HG02884 (cell line): Measurements from ENCODE around the gene IFI27L1.

Experiments used
- ATAC-seq: cut with Tn5 transposase; IDR thresholded peaks from one replicate; pipeline ENCODE4 v1.9.1; 2021; ENCODE audit warnings: mild to moderate bottlenecking, moderate library complexity; ENCODE audit not compliant: unreplicated experiment

Gene IFI27L1

GRCh38 chr14:94080621-94081385 lies at the start of gene IFI27L1, which contains the start of gene DDX24:
IFI27L1 (plus strand) TSS chr14:94081310; CDS start chr14:94096938, 15,628 bp downstream.
DDX24 (minus strand) TSS chr14:94081202; CDS start chr14:94079742, 1,460 bp downstream.
- peak; percentile 96 for ATAC-seq

- no peak for ATAC-seq
Measured at GRCh38 chr14:94031883-94032279, 49.2 kb upstream of the IFI27L1 start.

- ATAC-seq: no peak
Measured at GRCh38 chr14:94034886-94035285, 46.2 kb upstream of the IFI27L1 start.

GRCh38 chr14:94036313-94037167 lies 44.6 kb upstream of the IFI27L1 start:
- peak; percentile 63 for ATAC-seq

GRCh38 chr14:94037954-94038353 lies 43.2 kb upstream of the IFI27L1 start:
- no peak for ATAC-seq

GRCh38 chr14:94038510-94038909 lies 42.6 kb upstream of the IFI27L1 start:
- ATAC-seq: no peak

- no peak for ATAC-seq
Measured at GRCh38 chr14:94038921-94039629, 42.0 kb upstream of the IFI27L1 start.

- no peak for ATAC-seq
Measured at GRCh38 chr14:94040247-94040646, 40.9 kb upstream of the IFI27L1 start.

GRCh38 chr14:94040796-94041195 lies 40.3 kb upstream of the IFI27L1 start:
- ATAC-seq: no peak

- no peak for ATAC-seq
Measured at GRCh38 chr14:94041551-94042346, 39.4 kb upstream of the IFI27L1 start.

GRCh38 chr14:94042433-94043091 lies 38.5 kb upstream of the IFI27L1 start:
- ATAC-seq: no peak

- ATAC-seq: no peak
Measured at GRCh38 chr14:94043111-94043755, 37.9 kb upstream of the IFI27L1 start.

- no peak for ATAC-seq
Measured at GRCh38 chr14:94043756-94044475, 37.2 kb upstream of the IFI27L1 start.

- no peak for ATAC-seq
Measured at GRCh38 chr14:94044476-94045091, 36.5 kb upstream of the IFI27L1 start.

- ATAC-seq: no peak
Measured at GRCh38 chr14:94045101-94045500, 36.0 kb upstream of the IFI27L1 start.

GRCh38 chr14:94045563-94046345 lies 35.4 kb upstream of the IFI27L1 start:
- ATAC-seq: no peak

- ATAC-seq: no peak
Measured at GRCh38 chr14:94046696-94047250, 34.3 kb upstream of the IFI27L1 start.
